Measurements from ENCODE around the gene ANK3.

ANK3 gene

GRCh38 chr10:60203993-60204618, 185.6 kb downstream of the ANK3 start:
- H3K4me3 ChIP-seq (ENCODE audit: control insufficient read depth, low read depth, low read length), result no peak overlapping the region
- no peak for DNase-seq (ENCODE audit: low read depth)
- TF ChIP-seq CTCF (IDR thresholded peaks at IDR 0.05; ENCODE audit: control insufficient read depth, insufficient read depth, low read depth, low read length, missing control alignments), result peak; percentile 77

DNA sequence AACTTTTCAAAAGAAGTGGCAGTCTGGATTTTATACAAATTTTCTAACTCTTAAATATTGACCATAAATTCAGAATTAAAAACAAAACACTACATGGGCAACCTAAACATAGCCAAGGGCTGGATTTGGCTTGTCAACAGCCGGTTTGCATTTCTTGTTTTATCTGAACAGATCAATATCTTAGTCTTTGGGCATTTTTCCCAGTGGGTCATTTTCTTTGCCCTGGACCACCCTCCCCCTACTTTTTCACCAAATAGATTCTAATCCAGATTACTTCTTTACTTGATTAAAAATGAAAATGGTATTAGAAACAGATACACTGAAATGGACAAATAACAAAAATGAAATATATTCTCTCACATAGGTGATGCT, 189.0 kb downstream of the ANK3 start:
- H3K4me3 ChIP-seq (ENCODE audit: control insufficient read depth, low read depth, low read length), result no peak overlapping the region
- no peak for TF ChIP-seq CTCF (IDR thresholded peaks at IDR 0.05; ENCODE audit: control insufficient read depth, insufficient read depth, low read depth, low read length, missing control alignments)
- DNase-seq (ENCODE audit: low read depth), result no peak

DNA sequence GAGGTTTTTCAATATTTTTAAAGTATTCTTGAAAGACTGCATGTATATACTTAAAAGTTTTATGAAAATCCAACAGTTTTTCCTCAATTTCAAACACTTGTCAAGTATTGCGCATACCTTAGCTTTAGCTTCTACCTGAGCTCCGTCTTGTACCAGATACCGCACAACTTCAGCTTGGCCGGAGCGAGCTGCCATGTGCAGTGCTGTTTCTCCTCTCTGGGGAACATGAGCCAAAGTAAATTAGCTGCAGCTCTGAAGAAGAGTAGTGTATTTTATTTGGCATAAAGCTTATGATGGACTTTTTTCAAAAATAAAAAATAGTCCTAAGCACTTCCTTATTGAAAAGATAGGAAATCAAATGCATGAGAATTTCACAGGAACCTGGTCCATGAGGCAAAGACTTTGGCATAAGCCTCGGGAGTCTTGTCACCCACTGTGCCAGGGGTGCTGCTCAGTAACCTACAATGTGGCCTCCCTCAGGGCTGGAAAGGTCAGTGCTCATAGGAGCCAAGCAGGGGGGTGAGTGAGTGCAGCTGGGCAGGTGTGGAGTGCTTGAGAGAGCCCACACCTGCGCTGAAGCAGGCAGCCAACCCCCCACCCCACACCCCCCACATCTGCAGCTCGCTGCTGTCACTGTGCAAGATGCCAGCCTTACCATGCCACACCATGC, 189.5 kb downstream of the ANK3 start:
- no peak for TF ChIP-seq CTCF (IDR thresholded peaks at IDR 0.05; ENCODE audit: control insufficient read depth, insufficient read depth, low read depth, low read length, missing control alignments)
- no peak overlapping the region for H3K4me3 ChIP-seq (ENCODE audit: control insufficient read depth, low read depth, low read length)

DNA sequence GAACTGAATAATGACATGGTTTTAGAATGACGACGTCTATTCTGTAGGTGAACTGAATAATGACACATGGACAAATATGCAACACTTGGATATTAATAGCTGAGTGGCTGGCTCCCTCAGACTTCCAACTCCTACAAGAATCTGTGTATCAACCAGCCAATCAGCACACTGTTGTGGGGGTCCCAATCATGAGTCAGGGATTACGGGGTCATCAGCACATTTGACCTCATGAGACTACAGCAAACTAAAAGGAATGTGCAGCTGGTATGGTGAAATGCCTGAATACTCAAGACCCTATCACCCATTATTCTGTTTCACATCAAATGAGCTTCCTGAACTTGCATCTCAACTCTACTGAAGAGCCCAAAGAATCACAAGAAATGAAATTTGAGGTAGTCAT, 192.5 kb downstream of the ANK3 start:
- no peak for TF ChIP-seq CTCF (IDR thresholded peaks at IDR 0.05; ENCODE audit: control insufficient read depth, insufficient read depth, low read depth, low read length, missing control alignments)
- DNase-seq (ENCODE audit: low read depth), result no peak
- H3K4me3 ChIP-seq (ENCODE audit: control insufficient read depth, low read depth, low read length), result no peak overlapping the region

More for the DNA sequence above, 189.5 kb downstream of the ANK3 start:
- no peak for DNase-seq (ENCODE audit: low read depth)

- no peak for TF ChIP-seq CTCF (IDR thresholded peaks at IDR 0.05; ENCODE audit: control insufficient read depth, insufficient read depth, low read depth, low read length, missing control alignments)
- H3K4me3 ChIP-seq (ENCODE audit: control insufficient read depth, low read depth, low read length), result no peak overlapping the region
- no peak for DNase-seq (ENCODE audit: low read depth)
Measured at GRCh38 chr10:60194421-60194820, 195.3 kb downstream of the ANK3 start.

GRCh38 chr10:60192946-60193345, 196.7 kb downstream of the ANK3 start:
- TF ChIP-seq CTCF (IDR thresholded peaks at IDR 0.05; ENCODE audit: control insufficient read depth, insufficient read depth, low read depth, low read length, missing control alignments), result no peak
- no peak for DNase-seq (ENCODE audit: low read depth)

More at GRCh38 chr10:60192946-60193345, 196.7 kb downstream of the ANK3 start:
- H3K4me3 ChIP-seq (ENCODE audit: control insufficient read depth, low read depth, low read length), result no peak overlapping the region

All from AG09309 (cell line).